ENCODE results near the gene PRDM16. TPM values are rescaled to one million over a fixed set of nuclear protein-coding genes. Genes with fewer than 3 reads are reported as not detected.
A peak's percentile ranks its signal among the peaks of the same experiment; 100 is the strongest.

The PRDM16 gene
- total RNA-seq, 1 donor from 2014 or later = not detected

DNA sequence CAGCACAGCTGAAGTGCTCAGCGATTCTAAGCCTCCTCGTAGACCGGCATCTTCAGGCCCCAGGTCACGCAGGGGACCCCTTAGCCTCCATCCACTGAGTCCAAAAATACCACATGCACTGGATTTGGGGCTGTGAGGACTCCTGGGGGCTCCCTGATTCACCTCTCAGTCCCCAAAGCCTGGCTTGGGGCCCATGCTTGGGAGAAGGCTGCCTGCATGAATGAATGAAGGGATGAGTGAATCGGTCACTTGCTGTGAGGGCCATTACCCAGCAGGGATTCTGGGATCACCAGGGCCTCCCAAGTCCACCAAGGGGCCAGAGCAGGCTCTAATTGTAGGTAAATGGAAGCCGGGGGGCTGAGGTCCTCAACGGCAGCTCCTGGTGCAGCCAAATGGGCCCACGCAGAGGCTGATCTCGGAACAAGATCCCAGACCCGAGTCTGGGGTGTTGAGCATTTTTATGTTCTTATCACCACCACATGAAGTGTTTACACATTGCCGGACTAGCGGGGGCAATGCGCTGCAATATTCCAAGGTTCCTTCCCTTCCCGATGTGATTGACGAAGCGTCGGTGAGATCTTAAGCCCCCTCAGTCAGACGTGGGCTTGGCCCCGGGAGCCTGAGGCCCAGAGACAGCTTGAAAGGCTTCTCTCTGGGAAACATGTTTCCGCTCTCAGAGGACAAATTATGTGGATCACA lies 371.9 kb downstream of the PRDM16 start:
- DNase-seq = no peak

DNA sequence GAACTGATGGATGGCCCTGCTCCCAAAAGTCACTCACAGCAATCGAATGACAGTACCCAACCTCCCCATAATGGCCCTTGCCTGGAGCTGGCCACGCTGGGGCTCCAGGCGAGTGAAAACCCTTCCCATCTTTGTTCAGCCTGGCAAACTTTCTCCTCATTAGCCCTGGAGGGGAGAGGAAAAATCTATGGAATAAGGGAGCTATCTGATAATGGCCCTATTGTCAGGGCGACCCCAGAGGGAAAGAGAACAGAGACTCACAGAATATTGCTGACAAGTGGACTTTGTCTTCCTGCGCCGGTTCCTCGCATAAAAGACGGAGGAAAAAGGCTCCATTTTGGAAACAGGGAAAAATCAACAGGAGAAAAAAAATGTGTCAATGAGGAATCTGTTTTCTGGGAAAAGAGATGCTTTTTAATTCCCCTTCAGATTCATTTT lies 372.4 kb downstream of the PRDM16 start:
- no peak for DNase-seq

- DNase-seq = no peak
These were observed 372.9 kb downstream of the PRDM16 start for GRCh38 chr1:3441880-3442279.

DNA sequence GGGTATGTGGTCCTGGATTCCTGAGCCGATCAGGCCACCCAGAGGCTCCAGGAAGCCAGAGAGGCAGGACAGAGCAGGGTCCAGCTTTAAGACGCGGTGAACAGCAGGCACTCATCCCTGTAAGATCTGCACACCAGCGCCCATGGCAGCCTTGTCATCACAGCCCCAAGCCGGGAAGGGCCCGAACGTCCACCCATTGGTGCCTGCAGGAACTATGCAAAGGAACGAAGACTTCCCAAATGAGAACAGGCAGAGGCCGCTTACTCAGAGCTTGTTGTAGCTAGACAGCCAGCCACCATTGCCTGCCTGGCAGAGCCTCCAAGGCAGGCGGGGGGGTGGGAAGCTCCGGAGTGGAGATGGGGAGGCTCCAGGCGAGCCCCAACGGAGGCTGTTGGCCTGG lies 373.3 kb downstream of the PRDM16 start:
- DNase-seq = no peak

- DNase-seq = no peak
These were observed 373.9 kb downstream of the PRDM16 start for GRCh38 chr1:3442901-3443300.

DNA sequence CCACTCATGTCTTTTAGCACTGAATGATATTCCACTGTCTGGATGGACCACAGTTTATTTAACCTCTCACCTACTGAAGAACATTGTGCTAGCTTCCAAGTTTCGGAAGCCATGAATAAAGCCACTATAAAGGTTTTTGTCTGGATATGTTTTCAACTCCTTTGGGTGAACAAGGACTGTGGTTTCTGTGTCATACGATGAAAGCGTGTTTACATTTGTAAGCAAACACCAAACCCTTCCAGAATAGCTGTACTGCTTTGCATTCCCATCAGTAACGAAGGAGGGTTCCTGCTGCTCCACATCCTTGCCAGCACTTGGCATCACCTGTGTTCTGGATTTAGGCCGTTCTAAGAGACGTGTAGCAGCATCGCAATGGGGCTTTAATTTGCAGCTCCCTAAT lies 374.8 kb downstream of the PRDM16 start:
- no peak for DNase-seq

DNA sequence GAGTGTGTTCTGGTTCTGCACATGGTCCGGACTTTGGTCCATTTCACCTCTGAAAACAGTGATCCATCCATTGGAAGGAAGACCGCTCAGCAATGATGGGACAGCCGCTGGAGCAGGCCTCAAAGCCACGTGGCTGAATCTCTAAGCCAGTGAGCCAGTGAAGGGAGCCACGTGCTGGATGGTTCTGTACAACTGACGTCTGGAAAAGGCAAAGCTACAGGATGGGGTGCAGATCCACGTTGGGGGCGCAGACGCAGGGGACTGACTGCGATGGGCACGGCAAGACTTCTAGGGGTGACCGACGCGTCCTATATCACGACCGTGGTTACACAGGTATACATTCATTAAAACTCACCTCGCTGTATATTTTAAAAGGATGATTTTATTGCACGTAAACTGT lies 375.3 kb downstream of the PRDM16 start:
- no peak for DNase-seq

DNA sequence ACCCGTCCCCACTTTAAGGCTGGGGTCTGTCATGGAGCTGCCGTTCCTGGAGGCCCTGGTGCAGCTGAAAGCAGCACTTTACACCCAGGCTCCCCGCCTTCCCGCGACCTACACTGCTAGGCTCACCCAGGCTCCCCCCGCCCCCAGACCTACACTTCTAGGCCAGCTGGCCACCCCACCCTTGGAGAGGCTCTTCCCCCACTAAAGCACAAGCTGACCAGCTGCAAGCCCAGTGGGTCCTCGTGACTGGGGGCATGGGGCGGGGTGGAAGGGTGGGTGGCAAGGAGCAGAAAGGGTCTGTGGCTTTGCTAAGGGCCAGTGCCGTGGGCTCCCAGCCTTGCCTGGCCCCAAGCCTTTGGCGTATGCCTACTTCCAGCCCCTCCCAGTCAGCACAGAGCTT lies 375.7 kb downstream of the PRDM16 start:
- DNase-seq = no peak

GRCh38 chr1:3450202-3450863 lies 381.3 kb downstream of the PRDM16 start:
- no peak for DNase-seq

DNA sequence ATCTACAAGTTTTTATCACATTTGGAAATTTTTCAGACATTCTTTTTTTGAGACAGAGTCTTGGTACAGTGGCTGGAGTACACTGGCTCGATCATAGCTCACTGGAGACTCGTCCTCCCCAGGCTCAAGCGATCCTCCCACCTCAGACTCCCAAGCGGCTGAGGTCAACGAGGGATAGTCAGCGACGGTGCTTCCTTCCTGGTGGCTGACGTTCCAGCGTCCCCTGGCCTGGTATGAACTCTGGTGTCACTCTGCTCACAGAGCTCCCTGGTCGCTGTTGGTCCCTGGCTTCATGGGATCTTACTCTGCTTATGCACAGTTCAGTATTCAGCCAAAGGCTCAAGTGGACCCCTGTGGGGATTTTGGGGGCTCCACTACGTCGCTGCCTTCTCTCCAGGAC lies 382.0 kb downstream of the PRDM16 start:
- DNase-seq = no peak

DNA sequence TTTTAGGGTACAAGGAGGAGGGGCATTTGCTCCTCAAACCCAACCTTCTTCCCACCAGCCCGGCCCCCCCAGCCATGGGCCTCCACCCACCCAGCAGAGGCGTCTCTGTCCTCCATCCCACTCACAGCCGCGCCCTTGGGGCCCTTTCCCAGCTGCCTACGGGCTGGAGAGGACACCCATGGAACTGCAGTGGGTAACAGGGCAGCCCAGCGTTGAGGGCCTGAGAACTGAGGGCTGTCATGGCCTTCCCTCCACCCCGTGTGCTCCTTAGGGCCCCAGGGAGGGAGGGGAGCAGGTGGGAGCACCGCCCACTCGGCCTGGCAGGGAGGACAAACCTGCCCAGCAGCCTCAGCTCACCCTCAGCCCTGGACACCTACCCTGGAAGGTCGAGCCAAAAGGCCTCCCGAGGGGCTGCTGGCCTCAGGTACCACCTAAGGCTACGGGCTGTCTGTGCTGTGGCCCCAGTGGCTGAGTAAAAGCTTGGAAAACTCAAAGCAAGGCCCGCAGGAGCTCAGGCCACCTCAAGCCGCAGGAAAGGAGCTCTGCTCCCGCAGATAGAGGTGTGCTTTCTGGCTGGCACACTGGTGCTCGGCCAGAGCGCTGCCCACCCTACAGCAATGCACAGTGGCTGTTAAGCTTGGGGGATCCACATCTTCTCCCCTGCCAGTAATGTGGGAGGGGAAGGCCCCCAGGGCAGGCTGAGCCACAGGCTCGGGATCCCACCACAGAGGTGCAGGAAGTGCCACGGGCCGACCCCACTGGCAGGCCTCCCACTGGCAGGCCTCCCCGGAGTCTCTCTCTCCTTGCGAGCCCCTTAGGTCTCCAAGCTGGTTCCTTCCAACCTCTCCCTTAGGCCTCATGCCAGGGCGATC lies 383.2 kb downstream of the PRDM16 start:
- DNase-seq = no peak

DNA sequence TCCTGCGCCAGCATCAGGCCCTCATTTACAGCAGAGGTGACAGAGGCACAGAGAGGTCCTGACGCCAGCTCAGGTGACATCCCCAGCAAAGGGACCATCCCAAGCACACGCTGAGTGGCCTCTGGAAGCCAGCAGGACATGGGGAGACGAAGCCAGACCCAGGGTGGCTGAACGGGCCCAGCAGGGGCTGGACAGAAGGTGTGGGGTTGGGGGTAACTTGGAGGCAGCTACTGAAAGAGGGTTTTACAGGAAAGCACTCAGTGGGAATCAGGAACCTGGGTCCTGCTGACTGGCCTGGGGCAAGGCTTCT lies 383.8 kb downstream of the PRDM16 start:
- DNase-seq = no peak

DNA sequence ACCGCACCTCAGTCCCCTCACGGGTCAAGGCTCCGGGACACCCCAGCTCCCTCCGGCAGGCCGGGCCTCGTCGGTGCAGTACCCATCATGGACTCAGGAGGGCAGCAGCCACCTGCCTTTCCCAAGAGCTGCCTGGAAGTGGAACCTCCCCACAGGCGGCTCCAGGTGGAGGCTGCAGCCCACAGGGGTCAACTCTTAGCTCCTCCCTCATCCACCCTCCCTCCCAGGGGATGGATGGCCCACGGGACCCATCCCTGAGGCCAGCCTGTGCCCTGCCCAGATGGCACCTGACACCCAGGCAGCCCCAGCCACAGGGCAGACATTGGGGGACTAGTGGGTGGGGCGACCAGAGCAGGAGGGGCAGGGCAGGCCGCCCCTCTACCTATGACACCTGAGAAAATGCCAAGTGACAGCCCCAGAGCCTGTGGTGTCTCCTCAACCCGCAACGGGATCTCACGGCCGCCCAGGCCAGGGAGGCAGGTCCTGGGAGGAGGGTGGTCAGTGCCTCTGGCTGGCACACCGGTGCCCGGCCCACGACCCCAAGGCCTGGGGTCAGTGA lies 384.3 kb downstream of the PRDM16 start:
- DNase-seq = peak; percentile 80

DNA sequence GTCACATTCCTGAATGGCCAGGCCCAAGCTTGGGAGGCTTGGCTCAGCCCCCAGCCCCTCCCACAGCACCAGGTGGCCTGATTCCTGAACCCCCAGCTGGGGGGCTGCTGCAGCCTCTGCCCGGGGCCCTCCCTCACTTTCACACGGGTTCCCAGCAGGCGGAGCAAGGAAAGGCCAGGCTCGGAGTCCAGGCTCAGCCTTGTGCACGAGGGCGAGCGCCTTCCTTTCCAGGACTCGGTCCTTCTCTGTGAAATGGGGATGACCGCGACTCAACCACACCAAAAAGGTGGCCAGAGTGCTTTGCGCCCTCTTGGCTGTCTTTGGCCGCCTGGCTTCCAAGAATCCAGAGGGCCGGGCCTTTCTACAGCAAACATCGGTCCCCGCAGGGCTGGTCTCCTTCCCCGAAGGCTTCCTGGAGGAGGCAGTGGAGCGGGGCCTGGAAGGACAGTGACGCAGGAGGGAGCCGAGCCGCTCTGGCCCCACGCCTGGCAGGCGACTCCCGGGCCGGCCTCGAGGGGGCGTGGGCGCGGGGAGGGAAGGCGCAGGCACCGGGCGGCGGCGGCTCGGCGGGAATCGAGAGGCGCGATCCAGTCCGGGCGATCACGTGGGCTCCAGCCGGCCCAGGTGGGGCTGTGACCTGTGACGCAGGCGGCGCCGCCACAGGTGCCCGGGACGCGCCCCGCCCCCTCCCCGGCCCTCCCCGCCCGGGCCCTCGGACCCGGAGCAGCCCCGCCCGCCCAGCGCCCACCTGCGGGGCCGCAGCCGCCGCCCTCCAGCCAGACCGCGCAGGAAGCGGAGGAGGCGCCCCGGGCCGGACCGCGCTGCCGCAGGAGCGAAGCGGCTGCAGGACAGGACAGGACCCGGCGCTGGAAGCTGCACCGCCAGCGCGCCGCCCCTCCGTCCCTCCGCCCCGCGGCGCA lies 385.1 kb downstream of the PRDM16 start, which contains the start of gene ARHGEF16:
TSS of gene ARHGEF16 (plus strand) at position 775 of the 920 bp plus-strand sequence. CDS start 8,420 bp downstream, outside the sequence.
- peak; percentile 51 for DNase-seq

GRCh38 chr1:3454811-3455618 lies 386.0 kb downstream of the PRDM16 start:
- DNase-seq = no peak

GRCh38 chr1:3455670-3456448 lies 386.9 kb downstream of the PRDM16 start:
- no peak for DNase-seq

DNA sequence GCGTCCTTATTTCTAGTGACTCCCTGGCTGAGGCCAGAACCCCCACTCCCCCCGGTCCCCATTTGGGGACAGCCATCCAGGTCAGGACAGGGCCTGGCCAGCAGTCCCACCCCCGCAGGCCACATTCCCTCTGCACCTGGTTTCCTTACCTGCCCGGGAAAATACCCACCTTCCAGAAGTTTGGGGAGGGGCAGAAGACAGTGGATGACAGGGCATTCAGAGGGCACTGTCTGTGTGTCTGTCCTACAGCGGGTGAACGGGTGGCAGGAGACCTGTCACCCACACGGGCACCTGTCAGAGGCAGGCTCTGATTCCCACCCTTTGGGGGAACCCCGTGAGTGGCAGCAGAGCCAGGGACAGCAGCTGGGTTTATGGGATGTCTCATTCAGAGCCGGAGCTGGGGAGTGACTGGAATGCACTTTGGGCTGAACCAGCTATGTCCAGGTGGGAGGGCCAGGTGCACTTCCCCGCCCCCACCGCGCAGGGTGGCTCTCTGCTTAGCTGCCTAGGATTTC lies 387.5 kb downstream of the PRDM16 start:
- DNase-seq = no peak

- DNase-seq = no peak
These were observed 388.2 kb downstream of the PRDM16 start for GRCh38 chr1:3456964-3457909.
